Activated T-cell treated with anti-CD3 and anti-CD28 coated beads, Interleukin-2, amount 50 U/mL, for 1 hour (primary cell): ENCODE measurements around the gene TIMD4.

Experiments
- DNase-seq: peaks from one replicate; pipeline ENCODE4 v3.0.0-alpha.2; 2020

The TIMD4 gene

GRCh38 chr5:156920861-156921431 lies 42.1 kb downstream of the TIMD4 start:
- DNase-seq = no peak

- DNase-seq = no peak
These were observed 42.8 kb downstream of the TIMD4 start for GRCh38 chr5:156920042-156920860.

GRCh38 chr5:156918311-156918845 lies 44.6 kb downstream of the TIMD4 start:
- DNase-seq = no peak

- DNase-seq = no peak
These were observed 48.7 kb downstream of the TIMD4 start for GRCh38 chr5:156914371-156914737.

GRCh38 chr5:156913719-156914370 lies 49.2 kb downstream of the TIMD4 start:
- no peak for DNase-seq

- no peak for DNase-seq
These were observed 49.7 kb downstream of the TIMD4 start for GRCh38 chr5:156913355-156913718.

GRCh38 chr5:156912869-156913268 lies 50.2 kb downstream of the TIMD4 start:
- DNase-seq = no peak

GRCh38 chr5:156909180-156909579 lies 53.8 kb downstream of the TIMD4 start:
- DNase-seq = no peak

GRCh38 chr5:156907667-156908066 lies 55.4 kb downstream of the TIMD4 start:
- DNase-seq = no peak

GRCh38 chr5:156906807-156907206 lies 56.2 kb downstream of the TIMD4 start:
- DNase-seq = no peak

GRCh38 chr5:156896546-156896945 lies 66.5 kb downstream of the TIMD4 start:
- no peak for DNase-seq

- no peak for DNase-seq
These were observed 69.5 kb downstream of the TIMD4 start for GRCh38 chr5:156893517-156893916.

- no peak for DNase-seq
These were observed 70.2 kb downstream of the TIMD4 start for GRCh38 chr5:156892864-156893263.

- DNase-seq = no peak
These were observed 70.8 kb downstream of the TIMD4 start for GRCh38 chr5:156892223-156892622.

GRCh38 chr5:156888520-156888919 lies 74.5 kb downstream of the TIMD4 start:
- no peak for DNase-seq

- DNase-seq = no peak
These were observed 79.6 kb downstream of the TIMD4 start for GRCh38 chr5:156883316-156883875.

GRCh38 chr5:156879665-156880285 lies 83.3 kb downstream of the TIMD4 start:
- no peak for DNase-seq

- no peak for DNase-seq
These were observed 91.8 kb downstream of the TIMD4 start for GRCh38 chr5:156871212-156871611.

- DNase-seq = no peak
These were observed 92.6 kb downstream of the TIMD4 start for GRCh38 chr5:156870498-156870839.
